ENCODE data around the gene C10orf71. TPM values are rescaled to one million over a fixed set of nuclear protein-coding genes. Genes with fewer than 3 reads are reported as not detected.

The C10orf71 gene
- total RNA-seq, 2 donors from 2014 or later: 0.82 TPM; not detected in 1

GRCh38 chr10:49260644-49261296 lies 38.2 kb upstream of the C10orf71 start:
- intact Hi-C loops (cut with DNase I): no loop called here
- Histone ChIP-seq H3K27me3 (replicated peaks; ENCODE audit: insufficient read depth) (no peaks in the 10 kb centered on the region), H3K4me3 (no peak overlapping the region), H3K27ac (no peak overlapping the region), H3K36me3 (no peaks in the 10 kb centered on the region), H3K4me1 (replicated peaks) (no peaks in the 10 kb centered on the region), H3K9me3 (no peaks in the 10 kb centered on the region)
- 92% methylated on average over 4 of the region's 4 CpGs for WGBS
- no peak for DNase-seq (ENCODE audit: low spot score)
- TF ChIP-seq POLR2AphosphoS5 (IDR thresholded peaks at IDR 0.05): no peak
- TF ChIP-seq POLR2A (IDR thresholded peaks at IDR 0.05): no peak
- TF ChIP-seq, protein P1, sequence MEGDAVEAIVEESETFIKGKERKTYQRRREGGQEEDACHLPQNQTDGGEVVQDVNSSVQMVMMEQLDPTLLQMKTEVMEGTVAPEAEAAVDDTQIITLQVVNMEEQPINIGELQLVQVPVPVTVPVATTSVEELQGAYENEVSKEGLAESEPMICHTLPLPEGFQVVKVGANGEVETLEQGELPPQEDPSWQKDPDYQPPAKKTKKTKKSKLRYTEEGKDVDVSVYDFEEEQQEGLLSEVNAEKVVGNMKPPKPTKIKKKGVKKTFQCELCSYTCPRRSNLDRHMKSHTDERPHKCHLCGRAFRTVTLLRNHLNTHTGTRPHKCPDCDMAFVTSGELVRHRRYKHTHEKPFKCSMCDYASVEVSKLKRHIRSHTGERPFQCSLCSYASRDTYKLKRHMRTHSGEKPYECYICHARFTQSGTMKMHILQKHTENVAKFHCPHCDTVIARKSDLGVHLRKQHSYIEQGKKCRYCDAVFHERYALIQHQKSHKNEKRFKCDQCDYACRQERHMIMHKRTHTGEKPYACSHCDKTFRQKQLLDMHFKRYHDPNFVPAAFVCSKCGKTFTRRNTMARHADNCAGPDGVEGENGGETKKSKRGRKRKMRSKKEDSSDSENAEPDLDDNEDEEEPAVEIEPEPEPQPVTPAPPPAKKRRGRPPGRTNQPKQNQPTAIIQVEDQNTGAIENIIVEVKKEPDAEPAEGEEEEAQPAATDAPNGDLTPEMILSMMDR (IDR thresholded peaks at IDR 0.05): no peak

DNA sequence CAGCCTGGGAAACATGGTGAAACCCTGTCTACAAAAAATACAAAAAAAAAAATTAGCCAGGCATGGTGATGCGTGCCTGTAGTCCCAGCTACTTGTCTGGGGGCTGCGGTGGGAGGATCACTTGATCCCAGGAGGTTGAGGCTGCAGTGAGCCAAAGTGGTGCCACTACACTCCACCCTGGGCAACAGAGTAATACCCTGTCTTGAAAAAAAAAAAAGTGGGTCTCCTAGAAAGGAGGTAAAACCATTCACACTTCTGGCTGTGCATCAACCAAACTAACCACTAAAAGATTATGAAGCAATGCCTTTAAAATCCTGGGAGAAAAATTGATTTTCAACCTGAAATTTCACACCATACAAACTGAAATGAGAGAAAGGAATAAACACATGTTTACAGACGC lies 35.4 kb upstream of the C10orf71 start:
- 87% methylated on average over 3 of the region's 3 CpGs for WGBS
- no peak overlapping the region for H3K27ac ChIP-seq

DNA sequence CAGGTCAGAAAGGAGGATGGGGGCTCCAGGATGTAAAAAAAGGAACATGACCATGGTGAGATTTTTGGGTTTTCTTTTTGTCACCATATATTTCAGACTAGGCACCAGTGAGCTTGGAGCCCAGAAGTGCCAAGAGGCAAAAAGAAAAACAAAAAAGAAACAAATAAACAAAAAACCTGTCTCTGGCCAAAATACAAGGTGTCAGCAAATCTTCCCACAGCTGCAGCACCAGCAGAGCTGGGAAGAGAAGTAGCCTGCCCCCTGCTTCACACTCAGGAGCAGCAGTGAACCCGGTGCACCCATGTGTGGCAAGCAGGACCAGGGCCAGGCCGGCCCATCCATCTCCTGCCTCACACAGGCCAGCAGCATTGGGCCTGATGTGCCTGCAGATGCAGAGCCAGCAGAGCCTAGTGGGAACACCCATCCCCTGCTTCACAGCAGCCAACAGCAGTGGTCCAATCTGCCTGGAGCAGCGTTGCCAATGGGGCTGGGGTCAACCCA lies 34.7 kb upstream of the C10orf71 start:
- WGBS: 87% methylated on average over 3 of the region's 3 CpGs
- Histone ChIP-seq H3K9me3 (no peaks in the 10 kb centered on the region), H3K27ac (no peak overlapping the region), H3K4me1 (replicated peaks) (no peaks in the 10 kb centered on the region), H3K27me3 (replicated peaks; ENCODE audit: insufficient read depth) (no peaks in the 10 kb centered on the region), H3K36me3 (no peaks in the 10 kb centered on the region), H3K4me3 (no peak overlapping the region)
- TF ChIP-seq POLR2AphosphoS5 (IDR thresholded peaks at IDR 0.05): no peak
- TF ChIP-seq, protein P1 (IDR thresholded peaks at IDR 0.05): no peak
- TF ChIP-seq POLR2A (IDR thresholded peaks at IDR 0.05): no peak
- intact Hi-C loops (cut with DNase I): no loop called here
- DNase-seq (ENCODE audit: low spot score): no peak

More for the DNA sequence above, 35.4 kb upstream of the C10orf71 start:
- TF ChIP-seq POLR2A (IDR thresholded peaks at IDR 0.05) (no peak), POLR2AphosphoS5 (IDR thresholded peaks at IDR 0.05) (no peak)
- TF ChIP-seq, protein P1 (IDR thresholded peaks at IDR 0.05): no peak
- Histone ChIP-seq H3K9me3 (no peaks in the 10 kb centered on the region), H3K27me3 (replicated peaks; ENCODE audit: insufficient read depth) (no peaks in the 10 kb centered on the region), H3K36me3 (no peaks in the 10 kb centered on the region), H3K4me1 (replicated peaks) (no peaks in the 10 kb centered on the region), H3K4me3 (no peak overlapping the region)
- intact Hi-C loops (cut with DNase I): no loop called here
- no peak for DNase-seq (ENCODE audit: low spot score)

DNA sequence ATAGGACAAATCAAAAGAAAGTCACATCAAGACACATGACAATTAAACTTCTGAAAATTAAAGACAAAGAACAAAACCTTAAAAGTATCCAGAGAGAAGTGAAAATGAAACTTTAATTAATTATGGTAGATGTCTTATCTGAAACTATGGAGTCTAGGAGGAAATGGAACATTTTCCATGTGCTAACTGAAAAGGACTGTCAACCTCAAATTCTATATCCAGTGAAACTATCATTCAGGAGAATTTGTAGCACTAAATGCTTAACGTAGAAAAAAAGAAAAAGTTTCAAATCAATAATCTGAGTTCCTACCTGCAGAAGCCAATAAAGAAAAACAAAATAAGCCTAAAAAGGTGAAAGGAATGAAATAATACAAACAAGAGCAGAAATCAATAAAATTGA lies 33.1 kb upstream of the C10orf71 start:
- H3K4me3 ChIP-seq: no peak overlapping the region
- H3K27me3 ChIP-seq (replicated peaks; ENCODE audit: insufficient read depth): no peaks in the 10 kb centered on the region
- no peak for DNase-seq (ENCODE audit: low spot score)
- 93% methylated on average over 1 of the region's 1 CpG for WGBS
- no peaks in the 10 kb centered on the region for H3K36me3 ChIP-seq
- H3K27ac ChIP-seq: no peak overlapping the region
- intact Hi-C loops (cut with DNase I): no loop called here
- H3K4me1 ChIP-seq (replicated peaks): no peaks in the 10 kb centered on the region
- H3K9me3 ChIP-seq: no peaks in the 10 kb centered on the region
- no peak for TF ChIP-seq POLR2A (IDR thresholded peaks at IDR 0.05)
- TF ChIP-seq POLR2AphosphoS5 (IDR thresholded peaks at IDR 0.05): no peak
- TF ChIP-seq, protein P1 (IDR thresholded peaks at IDR 0.05): no peak

GRCh38 chr10:49268185-49268584 lies 30.8 kb upstream of the C10orf71 start:
- no peak overlapping the region for H3K27ac ChIP-seq
- intact Hi-C loops (cut with DNase I): no loop called here
- no peak for TF ChIP-seq POLR2A (IDR thresholded peaks at IDR 0.05)
- no peaks in the 10 kb centered on the region for H3K27me3 ChIP-seq (replicated peaks; ENCODE audit: insufficient read depth)
- no peak overlapping the region for H3K4me3 ChIP-seq
- no peaks in the 10 kb centered on the region for H3K9me3 ChIP-seq
- 48% methylated on average over 2 of the region's 2 CpGs for WGBS
- H3K36me3 ChIP-seq: no peaks in the 10 kb centered on the region
- no peaks in the 10 kb centered on the region for H3K4me1 ChIP-seq (replicated peaks)
- DNase-seq (ENCODE audit: low spot score): no peak
